Tibial artery (tissue), 4 donors: ENCODE results near the gene GSG1L.

Experiments used
- DNase-seq, 2 donors: peaks; one replicate each; pipeline ENCODE4 v3.0.0-alpha.2; 2019
- H3K27ac ChIP-seq, 2 donors: fragments of 200-600 bp; sonication (generic) in 1 of 2; 1 replicate in 1 of 2; 2 replicates in 1 of 2; pipeline ENCODE4 v1.5.1; 2018 to 2019; ENCODE audit warnings: mild to moderate bottlenecking in 1 of 2
- H3K27me3 ChIP-seq, 2 donors: fragments of 200-600 bp; sonication (generic) in 1 of 2; one replicate each; pipeline versions ENCODE4 v1.5.1 to v1.6.0; 2016 to 2019
- H3K36me3 ChIP-seq, 3 donors: fragments of 200-600 bp; sonication (generic) in 2 of 3; one replicate each; pipeline ENCODE4 v1.5.1; 2016 to 2019; ENCODE audit warnings: mild to moderate bottlenecking in 2 of 3
- H3K4me1 ChIP-seq, 4 donors: fragments of 200-600 bp; sonication (generic) in 2 of 4; 1 replicate in 3 of 4; 2 replicates in 1 of 4; pipeline ENCODE4 v1.5.1; 2016 to 2019
- H3K4me3 ChIP-seq, 2 donors: fragments of 200-600 bp; sonication (generic) in 1 of 2; 1 replicate in 1 of 2; 2 replicates in 1 of 2; pipeline ENCODE4 v1.5.1; 2018 to 2019; ENCODE audit warnings: mild to moderate bottlenecking in 2 of 2
- H3K9me3 ChIP-seq, 3 donors: fragments of 200-600 bp; sonication (generic) in 1 of 3; one replicate each; pipeline ENCODE4 v1.5.1; 2016 to 2019
- intact Hi-C: fragments of 100-400 bp; cut with DNase I; formaldehyde crosslinking; loops from one replicate; pipeline ENCODE4 v1.15.0; 2023; ENCODE audit warnings: low total_unique reads
- TF ChIP-seq, protein P1 (sequence below), 2 experiments: fragments of 200-600 bp in 1 of 2; fragments of 450-650 bp in 1 of 2; IDR thresholded peaks; one replicate each; pipeline ENCODE4 v1.5.1; 2017 to 2019; ENCODE audit warnings: antibody characterized with exemption in 2 of 2, mild to moderate bottlenecking in 1 of 2, moderate library complexity in 1 of 2

Gene GSG1L

DNA sequence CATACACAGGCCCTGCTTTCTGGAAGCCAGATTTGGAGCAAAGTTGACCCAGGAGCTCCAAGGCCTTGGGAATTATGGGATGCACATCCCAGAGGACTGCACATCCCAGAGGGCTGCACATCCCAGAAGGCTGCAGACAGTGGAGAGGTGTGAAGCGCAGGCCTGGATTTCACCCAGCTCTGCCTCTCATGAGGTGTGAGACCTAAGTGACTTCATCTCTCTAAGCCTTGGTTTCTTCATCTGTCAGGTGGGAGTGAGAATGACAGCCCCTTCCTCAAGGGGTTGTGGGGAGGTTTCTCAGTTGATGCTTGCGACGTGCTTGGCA lies 102.3 kb downstream of the GSG1L start:
- H3K27ac ChIP-seq: no peak overlapping the region
- TF ChIP-seq, protein P1, sequence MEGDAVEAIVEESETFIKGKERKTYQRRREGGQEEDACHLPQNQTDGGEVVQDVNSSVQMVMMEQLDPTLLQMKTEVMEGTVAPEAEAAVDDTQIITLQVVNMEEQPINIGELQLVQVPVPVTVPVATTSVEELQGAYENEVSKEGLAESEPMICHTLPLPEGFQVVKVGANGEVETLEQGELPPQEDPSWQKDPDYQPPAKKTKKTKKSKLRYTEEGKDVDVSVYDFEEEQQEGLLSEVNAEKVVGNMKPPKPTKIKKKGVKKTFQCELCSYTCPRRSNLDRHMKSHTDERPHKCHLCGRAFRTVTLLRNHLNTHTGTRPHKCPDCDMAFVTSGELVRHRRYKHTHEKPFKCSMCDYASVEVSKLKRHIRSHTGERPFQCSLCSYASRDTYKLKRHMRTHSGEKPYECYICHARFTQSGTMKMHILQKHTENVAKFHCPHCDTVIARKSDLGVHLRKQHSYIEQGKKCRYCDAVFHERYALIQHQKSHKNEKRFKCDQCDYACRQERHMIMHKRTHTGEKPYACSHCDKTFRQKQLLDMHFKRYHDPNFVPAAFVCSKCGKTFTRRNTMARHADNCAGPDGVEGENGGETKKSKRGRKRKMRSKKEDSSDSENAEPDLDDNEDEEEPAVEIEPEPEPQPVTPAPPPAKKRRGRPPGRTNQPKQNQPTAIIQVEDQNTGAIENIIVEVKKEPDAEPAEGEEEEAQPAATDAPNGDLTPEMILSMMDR (IDR thresholded peaks at IDR 0.05): no peak
- no peak overlapping the region for H3K4me3 ChIP-seq
- DNase-seq: no peak
- no peaks in the 10 kb centered on the region for H3K36me3 ChIP-seq
- H3K27me3 ChIP-seq: no peaks in the 10 kb centered on the region
- H3K9me3 ChIP-seq: peaks cover 0 to 5% (median 3%) of the 10 kb centered on the region in 3 donors
- intact Hi-C loops: no loop called here
- H3K4me1 ChIP-seq: no peaks in the 10 kb centered on the region

DNA sequence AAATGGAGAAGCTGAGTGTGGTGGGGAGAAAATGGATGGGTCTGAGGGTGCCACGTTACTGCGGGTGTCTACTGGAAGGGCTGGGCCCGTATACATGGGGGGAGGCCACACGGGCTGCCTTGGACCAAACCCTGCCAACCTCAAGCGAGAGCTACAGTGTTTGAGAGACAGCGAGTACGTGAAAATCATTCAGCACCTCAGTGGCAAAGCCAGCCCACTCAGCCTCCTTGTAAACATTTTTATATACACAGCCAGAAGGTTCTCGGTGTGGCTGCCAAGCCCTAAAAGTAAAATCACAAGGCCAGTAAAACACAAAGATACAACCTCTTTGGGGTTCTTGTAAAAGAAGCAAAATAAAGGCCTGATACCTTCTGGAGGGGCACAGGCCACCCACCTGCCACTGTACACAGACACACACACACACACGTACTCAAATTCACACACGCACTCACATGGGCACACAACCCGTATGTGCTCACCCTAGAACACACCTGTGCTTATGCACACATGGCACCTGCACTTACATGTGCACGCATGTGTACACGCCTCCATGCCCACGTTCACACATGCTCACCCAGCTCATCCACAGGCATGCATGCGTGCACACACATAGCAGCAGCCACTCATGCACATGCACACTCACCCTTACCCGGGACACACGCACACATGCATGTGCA lies 102.8 kb downstream of the GSG1L start:
- intact Hi-C loops: no loop called here
- H3K4me1 ChIP-seq: no peaks in the 10 kb centered on the region
- H3K27me3 ChIP-seq: no peaks in the 10 kb centered on the region
- no peaks in the 10 kb centered on the region for H3K36me3 ChIP-seq
- no peak overlapping the region for H3K27ac ChIP-seq
- TF ChIP-seq, protein P1 (IDR thresholded peaks at IDR 0.05): no peak
- DNase-seq: peak in 1 of 2 donors; percentile 13
- peaks cover 0 to 10% (median 5%) of the 10 kb centered on the region in 3 donors for H3K9me3 ChIP-seq
- H3K4me3 ChIP-seq: no peak overlapping the region

DNA sequence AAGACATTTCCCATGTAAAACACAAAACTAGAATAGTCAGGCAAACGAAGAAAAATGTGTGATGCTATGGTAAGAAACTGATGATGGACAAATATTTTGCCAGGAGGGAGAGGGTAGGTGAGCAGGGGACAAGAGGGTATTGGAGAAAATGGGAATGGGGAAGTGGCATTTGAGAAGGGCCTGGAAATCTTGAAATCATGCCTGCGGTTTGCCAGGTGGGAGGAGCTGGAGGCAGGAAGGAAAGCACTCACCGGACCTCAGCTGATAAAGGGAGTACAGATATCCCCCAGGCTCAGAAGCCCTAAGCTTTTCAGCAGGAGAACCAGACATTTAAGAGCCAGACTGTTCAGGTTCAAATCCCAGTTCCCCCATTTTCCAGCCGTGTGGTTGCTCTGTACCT lies 103.6 kb downstream of the GSG1L start:
- Histone ChIP-seq H3K4me3 (no peak overlapping the region), H3K9me3 (peaks cover 0 to 16% (median 12%) of the 10 kb centered on the region in 3 donors), H3K36me3 (no peaks in the 10 kb centered on the region), H3K27me3 (no peaks in the 10 kb centered on the region), H3K4me1 (no peaks in the 10 kb centered on the region), H3K27ac (no peak overlapping the region)
- TF ChIP-seq, protein P1 (IDR thresholded peaks at IDR 0.05): no peak
- DNase-seq: no peak
- intact Hi-C loops: no loop called here

DNA sequence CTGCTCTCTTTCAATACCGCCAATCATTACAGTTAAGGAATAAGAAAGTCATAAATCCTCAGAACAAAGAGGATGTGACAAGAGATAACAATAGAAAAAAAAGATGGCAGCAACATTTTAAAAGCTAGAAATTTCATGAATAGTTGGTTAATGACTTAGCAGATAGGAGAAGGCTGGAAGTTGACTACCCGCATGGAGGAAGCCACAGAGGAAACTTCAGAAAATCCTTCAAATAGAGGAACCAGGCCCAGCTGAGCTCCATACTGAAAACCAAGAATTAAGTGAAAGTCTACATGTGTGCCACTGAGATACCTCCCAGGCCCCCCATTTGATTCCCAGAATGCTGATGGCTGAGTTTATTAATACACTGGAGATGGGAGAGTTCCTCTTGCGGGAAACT lies 109.3 kb downstream of the GSG1L start:
- no peaks in the 10 kb centered on the region for H3K36me3 ChIP-seq
- DNase-seq: no peak
- no peak overlapping the region for H3K27ac ChIP-seq
- H3K4me3 ChIP-seq: no peak overlapping the region
- no peaks in the 10 kb centered on the region for H3K27me3 ChIP-seq
- TF ChIP-seq, protein P1 (IDR thresholded peaks at IDR 0.05): no peak
- no peaks in the 10 kb centered on the region for H3K4me1 ChIP-seq
- intact Hi-C loops: no loop called here
- H3K9me3 ChIP-seq: peaks cover 0 to 18% (median 16%) of the 10 kb centered on the region in 3 donors

DNA sequence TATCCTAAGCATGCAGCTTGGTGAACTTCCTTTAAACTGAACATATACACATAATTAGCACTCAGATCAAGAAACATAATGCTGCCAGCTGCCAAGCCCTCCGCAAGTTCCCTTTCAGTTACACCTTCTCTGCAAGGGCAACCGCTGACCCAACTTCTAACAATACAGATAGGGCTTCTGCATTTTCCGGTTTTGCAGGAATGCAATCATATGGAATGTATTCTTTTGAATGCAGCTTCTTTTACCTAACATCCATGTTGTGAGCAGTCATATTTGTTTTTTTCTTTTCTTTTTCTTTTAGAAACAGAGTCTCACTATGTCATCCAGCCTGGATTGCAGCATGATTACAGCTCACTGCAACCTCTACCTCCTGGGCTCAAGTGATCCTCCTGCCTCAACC lies 110.7 kb downstream of the GSG1L start:
- H3K9me3 ChIP-seq: peaks cover 0 to 18% (median 16%) of the 10 kb centered on the region in 3 donors
- H3K27me3 ChIP-seq: no peaks in the 10 kb centered on the region
- intact Hi-C loops: no loop called here
- no peaks in the 10 kb centered on the region for H3K4me1 ChIP-seq
- no peak overlapping the region for H3K27ac ChIP-seq
- TF ChIP-seq, protein P1 (IDR thresholded peaks at IDR 0.05): no peak
- no peaks in the 10 kb centered on the region for H3K36me3 ChIP-seq
- no peak for DNase-seq
- no peak overlapping the region for H3K4me3 ChIP-seq
